Measurements from ENCODE around the gene GDA.

GRCh38 chr9:72205513-72205912 is 56.3 kb downstream of the GDA start:
- TF ChIP-seq, protein P1, sequence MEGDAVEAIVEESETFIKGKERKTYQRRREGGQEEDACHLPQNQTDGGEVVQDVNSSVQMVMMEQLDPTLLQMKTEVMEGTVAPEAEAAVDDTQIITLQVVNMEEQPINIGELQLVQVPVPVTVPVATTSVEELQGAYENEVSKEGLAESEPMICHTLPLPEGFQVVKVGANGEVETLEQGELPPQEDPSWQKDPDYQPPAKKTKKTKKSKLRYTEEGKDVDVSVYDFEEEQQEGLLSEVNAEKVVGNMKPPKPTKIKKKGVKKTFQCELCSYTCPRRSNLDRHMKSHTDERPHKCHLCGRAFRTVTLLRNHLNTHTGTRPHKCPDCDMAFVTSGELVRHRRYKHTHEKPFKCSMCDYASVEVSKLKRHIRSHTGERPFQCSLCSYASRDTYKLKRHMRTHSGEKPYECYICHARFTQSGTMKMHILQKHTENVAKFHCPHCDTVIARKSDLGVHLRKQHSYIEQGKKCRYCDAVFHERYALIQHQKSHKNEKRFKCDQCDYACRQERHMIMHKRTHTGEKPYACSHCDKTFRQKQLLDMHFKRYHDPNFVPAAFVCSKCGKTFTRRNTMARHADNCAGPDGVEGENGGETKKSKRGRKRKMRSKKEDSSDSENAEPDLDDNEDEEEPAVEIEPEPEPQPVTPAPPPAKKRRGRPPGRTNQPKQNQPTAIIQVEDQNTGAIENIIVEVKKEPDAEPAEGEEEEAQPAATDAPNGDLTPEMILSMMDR (IDR thresholded peaks at IDR 0.05): no peak
- no peak for TF ChIP-seq EP300 (IDR thresholded peaks at IDR 0.05)
- TF ChIP-seq POLR2AphosphoS5 (IDR thresholded peaks at IDR 0.05): no peak

All from upper lobe of left lung (tissue), 4 donors.